ENCODE data around the gene POMP. TPM values are rescaled to one million over a fixed set of nuclear protein-coding genes. Genes with fewer than 3 reads are reported as not detected.

Gene POMP
- total and polyA plus RNA-seq, 7 experiments from 2014 or later: 18.8 to 97.0 (median 25.2) TPM

DNA sequence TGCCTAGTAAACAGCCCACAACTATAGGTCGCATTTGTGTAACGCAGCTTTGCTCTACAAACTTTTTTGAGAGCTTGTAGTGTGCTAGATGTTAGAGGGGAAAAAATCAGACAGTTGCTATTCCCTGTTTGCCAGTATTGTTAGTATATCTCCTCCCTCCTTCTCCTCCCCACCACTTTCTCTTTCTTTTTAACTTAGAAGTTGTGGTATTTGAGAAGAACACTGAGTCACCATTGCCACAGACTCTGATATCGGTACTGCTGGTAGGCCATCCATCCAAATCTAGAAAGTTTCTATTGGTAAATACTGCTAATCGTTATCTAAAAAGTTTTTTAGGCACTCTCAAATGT is 666 bp downstream of the POMP start:
- Mint-ChIP-seq H3K9me3 (peaks cover 0 to 3% (median 0%) of the 10 kb centered on the region in 11 donors), H3K36me3 (peaks cover 5 to 32% (median 12%) of the 10 kb centered on the region in 5 donors), H3K4me1 (peaks cover 38 to 85% (median 71%) of the 10 kb centered on the region in 7 donors), H3K27ac (peak overlapping the region; percentile 94 to 99 (median 99)), H3K27me3 (no peaks in the 10 kb centered on the region), H3K4me3 (peak overlapping the region; percentile 88 to 100 (median 98))
- POLR2A ChIA-PET: interaction anchor here (0.6 to 2.3 kb wide), 5 partner anchors 12 to 523 kb away, joined by 3 to 20 read pairs (median 8); partner anchors contain the start of gene SLC46A3
- Histone ChIP-seq H3K27ac (ENCODE audit: low read depth, low read length) (peak overlapping the region; percentile 96), H3K27me3 (ENCODE audit: control insufficient read depth in 2 of 2, insufficient read depth in 2 of 2, low read length in 2 of 2) (no peaks in the 10 kb centered on the region), H3K9me3 (ENCODE audit: control insufficient read depth in 2 of 3, low read length in 3 of 3) (no peaks in the 10 kb centered on the region), H3K4me3 (ENCODE audit: low read length) (peak overlapping the region; percentile 86), H3K4me1 (ENCODE audit: control insufficient read depth in 2 of 2, insufficient read depth in 2 of 2, low read length in 2 of 2) (peaks cover 25 to 29% of the 10 kb centered on the region in 2 donors), H3K36me3 (ENCODE audit: control insufficient read depth in 2 of 3, insufficient read depth in 3 of 3, low read length in 3 of 3) (peaks cover under 1 to 21% (median 12%) of the 10 kb centered on the region in 3 experiments)
- peak in 1 of 9 donors; percentile 53 for DNase-seq
- CTCF ChIA-PET: interaction anchor here (1.5 kb wide), 1 partner anchor 154 kb away, joined by 3 read pairs; no protein-coding TSS in a partner anchor
- ATAC-seq: peak; percentile 56
- intact Hi-C loops (cut with micrococcal nuclease): loop anchor here (1.0 to 10.0 kb wide), 13 partner anchors 23 to 1958 kb away; partner anchors contain the start of genes LNX2 (in 2 of the 2), PAN3 (in 1 of the 2), RPL21 (in 1 of the 2) and SLC7A1 (in 1 of the 2)

DNA sequence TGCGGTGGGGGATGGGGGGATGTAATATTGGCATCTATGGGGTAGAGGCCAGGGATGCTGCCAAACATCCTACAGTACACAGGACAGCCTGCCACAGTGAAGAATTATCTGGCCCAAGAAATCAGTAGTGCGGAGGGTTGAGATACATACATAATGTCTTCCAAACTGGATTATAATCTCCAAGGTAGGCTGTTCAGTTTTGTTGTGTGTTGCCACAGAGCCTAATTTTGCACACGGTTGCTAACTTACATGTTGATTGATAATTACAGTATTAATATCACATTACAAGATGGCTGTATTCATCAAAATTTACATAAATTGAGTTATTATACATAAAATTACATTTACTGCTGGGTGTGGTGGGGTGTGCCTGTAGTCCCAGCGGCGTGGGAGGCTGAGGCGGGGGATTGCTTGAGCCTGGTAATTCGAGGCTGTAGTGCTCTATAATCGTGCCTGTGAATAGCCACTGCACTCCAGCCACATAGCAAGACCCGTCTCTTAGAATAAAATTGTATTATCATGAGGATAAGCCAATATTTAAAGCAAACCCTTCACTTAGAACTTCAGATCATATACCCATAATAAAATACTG is 8.1 kb downstream of the POMP start:
- intact Hi-C loops (cut with micrococcal nuclease): no loop called here

DNA sequence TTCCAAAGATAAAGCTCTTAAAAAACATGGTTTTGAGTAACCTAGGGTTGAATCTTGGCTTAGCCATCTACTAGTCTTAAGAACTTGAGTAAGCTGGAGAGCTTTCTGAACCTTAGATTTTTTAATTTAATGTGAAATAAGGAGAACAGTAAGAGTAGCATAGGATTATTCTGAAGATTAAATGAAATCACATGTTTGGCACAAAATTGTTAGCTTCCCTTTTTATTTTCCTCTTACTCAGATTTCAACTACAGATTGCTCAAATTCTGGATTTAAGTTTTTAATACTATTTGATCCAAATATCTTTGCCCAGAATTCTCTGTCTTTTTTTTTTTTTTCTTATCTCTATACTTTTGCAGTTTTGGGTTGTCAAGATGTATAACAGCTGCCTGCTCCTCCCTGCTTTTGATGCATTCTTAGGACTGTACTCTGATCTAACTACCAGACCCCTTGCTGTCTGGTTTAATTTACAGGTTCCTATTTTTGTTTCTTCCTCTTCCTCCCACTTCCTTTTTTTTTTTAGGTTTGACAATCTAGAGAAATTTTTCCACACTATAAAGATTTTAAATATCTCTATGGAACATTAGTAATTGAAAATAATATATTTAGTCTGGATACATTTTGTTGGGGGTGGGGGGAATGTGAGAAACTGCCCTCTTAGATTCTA is 12.3 kb downstream of the POMP start:
- CTCF ChIA-PET: interaction anchor here (0.6 to 1.3 kb wide), 4 partner anchors 9 to 908 kb away, joined by 3 to 4 read pairs (median 4); no protein-coding TSS in a partner anchor
- POLR2A ChIA-PET: interaction anchor here (0.6 to 1.4 kb wide), 2 partner anchors 12 to 22 kb away, joined by 3 to 8 read pairs; partner anchors contain the start of gene POMP

More for the DNA sequence above, 8.1 kb downstream of the POMP start:
- H3K36me3 ChIP-seq (ENCODE audit: control insufficient read depth in 2 of 3, insufficient read depth in 3 of 3, low read length in 3 of 3): peaks cover 33 to 85% (median 41%) of the 10 kb centered on the region in 3 experiments
- CTCF ChIA-PET: no interaction called here
- H3K36me3 Mint-ChIP-seq: peaks cover 28 to 67% (median 50%) of the 10 kb centered on the region in 5 donors
- ATAC-seq: no peak
- no peaks in the 10 kb centered on the region for H3K9me3 ChIP-seq (ENCODE audit: control insufficient read depth in 2 of 3, low read length in 3 of 3)
- H3K4me3 ChIP-seq (ENCODE audit: low read length): no peak overlapping the region
- H3K27me3 ChIP-seq (ENCODE audit: control insufficient read depth in 2 of 2, insufficient read depth in 2 of 2, low read length in 2 of 2): no peaks in the 10 kb centered on the region
- no peaks in the 10 kb centered on the region for H3K27me3 Mint-ChIP-seq
- no peaks in the 10 kb centered on the region for H3K4me1 ChIP-seq (ENCODE audit: control insufficient read depth in 2 of 2, insufficient read depth in 2 of 2, low read length in 2 of 2)
- no peak overlapping the region for H3K4me3 Mint-ChIP-seq
- H3K9me3 Mint-ChIP-seq: no peaks in the 10 kb centered on the region
- POLR2A ChIA-PET: no interaction called here
- peak overlapping the region in 2 of 9 donors; percentile 21 to 35 for H3K27ac Mint-ChIP-seq
- H3K4me1 Mint-ChIP-seq: peaks cover 12 to 58% (median 40%) of the 10 kb centered on the region in 7 donors
- no peak for DNase-seq
- H3K27ac ChIP-seq (ENCODE audit: low read depth, low read length): no peak overlapping the region

DNA sequence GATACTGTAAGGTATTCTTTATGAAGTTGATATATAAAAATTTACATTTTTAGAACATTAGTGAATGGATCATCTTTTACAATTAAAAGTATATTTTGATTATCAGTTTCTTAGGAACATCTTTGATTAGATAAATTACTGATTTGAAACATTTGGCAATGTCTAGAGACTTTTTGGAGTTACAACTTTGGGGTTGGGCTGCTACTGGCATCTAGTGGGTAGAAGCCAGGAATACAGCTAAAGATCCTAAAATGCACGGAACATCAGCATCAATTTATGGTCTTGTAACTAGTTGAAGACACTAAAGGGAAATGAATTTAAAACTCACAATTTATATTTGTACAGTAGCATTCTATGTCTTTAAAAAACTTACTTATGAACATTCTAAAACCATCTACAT is 19.9 kb downstream of the POMP start:
- Mint-ChIP-seq H3K27me3 (no peaks in the 10 kb centered on the region), H3K4me3 (no peak overlapping the region), H3K4me1 (peaks cover 0 to 7% (median 0%) of the 10 kb centered on the region in 7 donors), H3K9me3 (no peaks in the 10 kb centered on the region), H3K36me3 (peaks cover under 1 to 14% (median 8%) of the 10 kb centered on the region in 5 donors), H3K27ac (no peak overlapping the region)
- H3K4me1 ChIP-seq (ENCODE audit: control insufficient read depth in 2 of 2, insufficient read depth in 2 of 2, low read length in 2 of 2): no peaks in the 10 kb centered on the region
- CTCF ChIA-PET: no interaction called here
- DNase-seq: no peak
- H3K27me3 ChIP-seq (ENCODE audit: control insufficient read depth in 2 of 2, insufficient read depth in 2 of 2, low read length in 2 of 2): no peaks in the 10 kb centered on the region
- peaks cover 8 to 42% (median 17%) of the 10 kb centered on the region in 3 experiments for H3K36me3 ChIP-seq (ENCODE audit: control insufficient read depth in 2 of 3, insufficient read depth in 3 of 3, low read length in 3 of 3)
- no peaks in the 10 kb centered on the region for H3K9me3 ChIP-seq (ENCODE audit: control insufficient read depth in 2 of 3, low read length in 3 of 3)
- no peak for ATAC-seq
- POLR2A ChIA-PET: no interaction called here
- H3K4me3 ChIP-seq (ENCODE audit: low read length): no peak overlapping the region
- intact Hi-C loops (cut with micrococcal nuclease): loop anchor here (1.0 to 5.0 kb wide), 3 partner anchors 38 to 354 kb away; partner anchors contain the start of gene SLC46A3 (in 1 of the 2)
- no peak overlapping the region for H3K27ac ChIP-seq (ENCODE audit: low read depth, low read length)

More for the DNA sequence above, 12.3 kb downstream of the POMP start:
- H3K9me3 ChIP-seq (ENCODE audit: control insufficient read depth in 2 of 3, low read length in 3 of 3): no peaks in the 10 kb centered on the region
- no peaks in the 10 kb centered on the region for H3K4me1 ChIP-seq (ENCODE audit: control insufficient read depth in 2 of 2, insufficient read depth in 2 of 2, low read length in 2 of 2)
- no peaks in the 10 kb centered on the region for H3K9me3 Mint-ChIP-seq
- peak overlapping the region in 4 of 9 donors; percentile 33 to 77 (median 58) for H3K27ac Mint-ChIP-seq
- no peak overlapping the region for H3K4me3 Mint-ChIP-seq
- H3K36me3 ChIP-seq (ENCODE audit: control insufficient read depth in 2 of 3, insufficient read depth in 3 of 3, low read length in 3 of 3): peaks cover 26 to 95% (median 43%) of the 10 kb centered on the region in 3 experiments
- intact Hi-C loops (cut with micrococcal nuclease): no loop called here
- DNase-seq: no peak
- H3K36me3 Mint-ChIP-seq: peaks cover 28 to 61% (median 37%) of the 10 kb centered on the region in 5 donors
- H3K4me3 ChIP-seq (ENCODE audit: low read length): no peak overlapping the region
- no peaks in the 10 kb centered on the region for H3K27me3 Mint-ChIP-seq
- no peaks in the 10 kb centered on the region for H3K27me3 ChIP-seq (ENCODE audit: control insufficient read depth in 2 of 2, insufficient read depth in 2 of 2, low read length in 2 of 2)
- H3K27ac ChIP-seq (ENCODE audit: low read depth, low read length): no peak overlapping the region
- no peak for ATAC-seq
- peaks cover 11 to 32% (median 14%) of the 10 kb centered on the region in 7 donors for H3K4me1 Mint-ChIP-seq

DNA sequence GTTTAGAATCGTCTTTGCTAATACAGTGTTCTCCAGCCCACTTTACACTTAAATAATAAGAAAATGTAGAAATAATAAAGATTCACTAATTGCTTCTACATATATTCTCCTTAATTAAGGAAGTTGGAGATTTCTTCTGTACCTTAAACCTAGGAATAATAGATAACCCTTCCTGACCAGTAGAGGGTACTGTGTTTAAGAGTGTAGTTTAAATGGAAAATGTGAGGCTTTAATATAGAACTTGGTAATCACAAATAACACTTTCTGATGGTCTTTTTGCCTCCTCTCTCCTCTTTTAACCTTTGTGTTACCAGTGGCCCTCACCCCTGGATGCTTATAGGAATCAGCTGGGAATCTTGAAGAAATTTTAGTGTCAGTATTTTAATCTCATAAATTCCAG is 20.7 kb downstream of the POMP start:
- intact Hi-C loops (cut with micrococcal nuclease): loop anchor here (1.0 to 5.0 kb wide), 3 partner anchors 38 to 355 kb away; partner anchors contain the start of gene SLC46A3 (in 2 of the 2)
- ChIA-PET CTCF (interaction anchor here (1.0 kb wide), 1 partner anchor 8 kb away, joined by 4 read pairs; no protein-coding TSS in a partner anchor), POLR2A (no interaction called here)
- H3K4me1 ChIP-seq (ENCODE audit: control insufficient read depth in 2 of 2, insufficient read depth in 2 of 2, low read length in 2 of 2): no peaks in the 10 kb centered on the region
- no peak overlapping the region for H3K27ac ChIP-seq (ENCODE audit: low read depth, low read length)
- H3K36me3 ChIP-seq (ENCODE audit: control insufficient read depth in 2 of 3, insufficient read depth in 3 of 3, low read length in 3 of 3): peaks cover under 1 to 34% (median 9%) of the 10 kb centered on the region in 3 experiments
- peaks cover 0 to 10% (median 5%) of the 10 kb centered on the region in 5 donors for H3K36me3 Mint-ChIP-seq
- H3K9me3 ChIP-seq (ENCODE audit: control insufficient read depth in 2 of 3, low read length in 3 of 3): no peaks in the 10 kb centered on the region
- no peaks in the 10 kb centered on the region for H3K9me3 Mint-ChIP-seq
- ATAC-seq (peak; percentile 45), DNase-seq (no peak)
- H3K4me3 Mint-ChIP-seq: no peak overlapping the region
- H3K27ac Mint-ChIP-seq: peak overlapping the region in 4 of 9 donors; percentile 30 to 57 (median 49)
- no peak overlapping the region for H3K4me3 ChIP-seq (ENCODE audit: low read length)
- peaks cover 0 to 2% (median 0%) of the 10 kb centered on the region in 7 donors for H3K4me1 Mint-ChIP-seq
- H3K27me3 Mint-ChIP-seq: no peaks in the 10 kb centered on the region
- H3K27me3 ChIP-seq (ENCODE audit: control insufficient read depth in 2 of 2, insufficient read depth in 2 of 2, low read length in 2 of 2): no peaks in the 10 kb centered on the region

- Histone ChIP-seq H3K27me3 (ENCODE audit: control insufficient read depth in 2 of 2, insufficient read depth in 2 of 2, low read length in 2 of 2) (no peaks in the 10 kb centered on the region), H3K27ac (ENCODE audit: low read depth, low read length) (no peak overlapping the region), H3K4me1 (ENCODE audit: control insufficient read depth in 2 of 2, insufficient read depth in 2 of 2, low read length in 2 of 2) (no peaks in the 10 kb centered on the region), H3K4me3 (ENCODE audit: low read length) (no peak overlapping the region), H3K9me3 (ENCODE audit: control insufficient read depth in 2 of 3, low read length in 3 of 3) (no peaks in the 10 kb centered on the region), H3K36me3 (ENCODE audit: control insufficient read depth in 2 of 3, insufficient read depth in 3 of 3, low read length in 3 of 3) (peaks cover 0 to 25% (median 7%) of the 10 kb centered on the region in 3 experiments)
- ATAC-seq (no peak), DNase-seq (no peak)
- no peaks in the 10 kb centered on the region for H3K9me3 Mint-ChIP-seq
- ChIA-PET POLR2A (no interaction called here), CTCF (interaction anchor here (1.0 kb wide), 1 partner anchor 9 kb away, joined by 4 read pairs; no protein-coding TSS in a partner anchor)
- H3K4me3 Mint-ChIP-seq: no peak overlapping the region
- peak overlapping the region in 4 of 9 donors; percentile 15 to 63 (median 42) for H3K27ac Mint-ChIP-seq
- peaks cover 0 to 6% (median 5%) of the 10 kb centered on the region in 5 donors for H3K36me3 Mint-ChIP-seq
- intact Hi-C loops (cut with micrococcal nuclease): loop anchor here in 1 of 2 donors (5.0 kb wide), 1 partner anchor 37 kb away; the partner anchor contains the start of gene SLC46A3
- peaks cover 0 to 2% (median 0%) of the 10 kb centered on the region in 7 donors for H3K4me1 Mint-ChIP-seq
- no peaks in the 10 kb centered on the region for H3K27me3 Mint-ChIP-seq
These were observed 21.6 kb downstream of the POMP start for GRCh38 chr13:28680541-28680940.

Data from naive thymus-derived CD4-positive, alpha-beta T cell (primary cell).